GM12878 (cell line): Measurements from ENCODE around the gene CEACAM1. TPM values are rescaled to one million over a fixed set of nuclear protein-coding genes. Genes with fewer than 3 reads are reported as not detected.
A peak's percentile ranks its signal among the peaks of the same experiment; 100 is the strongest.

ENCODE experiments used
- ASH2L ChIP-seq: fragments of 300-600, 200-600 bp; sonication (generic); IDR thresholded peaks from 2 replicates; pipeline ENCODE4 v1.6.1; 2017; ENCODE audit warnings: low read depth, mild to moderate bottlenecking, borderline replicate concordance
- BCL11A ChIP-seq: IDR thresholded peaks from 2 replicates; pipeline ENCODE4 v1.6.1; 2011; ENCODE audit warnings: low read depth, low read length
- BRCA1 ChIP-seq: IDR thresholded peaks from 2 replicates; pipeline ENCODE4 v1.6.1; 2011; ENCODE audit warnings: low read depth, low read length, improper control_type of control experiment
- GATAD2B ChIP-seq: fragments of 450-650 bp; conservative IDR thresholded peaks from 2 replicates; pipeline ENCODE4 v1.6.1; 2017; ENCODE audit warnings: low read depth, mild to moderate bottlenecking, moderate library complexity
- MEF2B ChIP-seq: fragments of 450-650 bp; IDR thresholded peaks from 2 replicates; pipeline ENCODE4 v1.6.1; 2018; ENCODE audit warnings: mild to moderate bottlenecking, moderate library complexity; ENCODE audit not compliant: partially characterized antibody, poor library complexity, severe bottlenecking
- NR2F1 ChIP-seq: fragments of 450-650 bp; conservative IDR thresholded peaks from 2 replicates; pipeline ENCODE4 v1.6.1; 2017; ENCODE audit warnings: mild to moderate bottlenecking
- POU2F2 ChIP-seq: IDR thresholded peaks from 3 replicates; pipeline ENCODE4 v1.6.1; 2011; ENCODE audit warnings: low read depth, mild to moderate bottlenecking, low read length, borderline replicate concordance
- RUNX3 ChIP-seq: IDR thresholded peaks from 2 replicates; pipeline ENCODE4 v1.6.1; 2012; ENCODE audit warnings: low read length, inconsistent platforms
- SKIL ChIP-seq: fragments of 450-650 bp; IDR thresholded peaks from 2 replicates; pipeline ENCODE4 v1.6.1; 2017; ENCODE audit warnings: mild to moderate bottlenecking, low read depth, inconsistent platforms; ENCODE audit not compliant: poor library complexity, severe bottlenecking
- ZBTB4 ChIP-seq: fragments of 450-650 bp; formaldehyde crosslinking; IDR thresholded peaks from 2 replicates; pipeline ENCODE4 v1.4.0; 2022; ENCODE audit warnings: mild to moderate bottlenecking, moderate library complexity
- ZNF24 ChIP-seq: fragments of 450-650 bp; IDR thresholded peaks from 2 replicates; pipeline ENCODE4 v1.6.1; 2017; ENCODE audit warnings: antibody characterized with exemption, mild to moderate bottlenecking
- ZNF384 ChIP-seq: IDR thresholded peaks from 2 replicates; pipeline ENCODE4 v1.6.1; 2012; ENCODE audit warnings: low read depth, mild to moderate bottlenecking, low read length, improper control_type of control experiment, borderline replicate concordance
- ZNF592 ChIP-seq: fragments of 450-650 bp; IDR thresholded peaks from 2 replicates; pipeline ENCODE4 v1.6.1; 2017; ENCODE audit warnings: mild to moderate bottlenecking, moderate library complexity
- ZNF687 ChIP-seq: fragments of 450-650 bp; IDR thresholded peaks from 2 replicates; pipeline ENCODE4 v1.6.1; 2017; ENCODE audit warnings: mild to moderate bottlenecking, moderate library complexity
- polyA plus RNA-seq, 11 experiments: library from polyadenylated mRNA; depleted of rRNA in 4 of 11; unstranded in 6 of 11; stranded (reverse) in 5 of 11; fragments of >200 nt; fragmentation: Nextera tagmentation in 4 of 11; fragmentation: Illumina TruSeq in 1 of 11; extraction: Ambion mirVana in 4 of 11; extraction: Trizol in 1 of 11; gene quantifications; 1 replicate in 1 of 11; 2 replicates in 10 of 11; pipeline versions ENCODE4 v1.2.1 to v1.2.3, GENCODE V29; 2011 to 2016; ENCODE audit warnings: inconsistent platforms in 2 of 11, missing spikeins in 2 of 11, low read depth in 1 of 11
- total RNA-seq, 4 experiments: library from RNA; depleted of rRNA in 3 of 4; stranded (reverse); fragments of >200 nt in 3 of 4; fragmentation: Illumina TruSeq in 1 of 4; extraction: Trizol in 1 of 4; gene quantifications; 2 replicates each; pipeline versions ENCODE4 v1.2.1 to v1.2.3, GENCODE V29; 2013 to 2021

The CEACAM1 gene
- total and polyA plus RNA-seq, 10 of the 15 experiments (the other 5 are each of a cell fraction or from before 2014, with no cell fraction given) = 3.9 to 24.0 (median 6.5) TPM

GRCh38 chr19:42496460-42497133, 31.7 kb downstream of the CEACAM1 start (continued):
- TF ChIP-seq ZNF687 (peak; percentile 90), RUNX3 (peak; percentile 74), ZBTB4 (CRISPR knock-in tag) (0 out of 2 replicates have a peak, but pooled peaks have one; percentile 67), BRCA1 (no peak), ASH2L (no peak), POU2F2 (peak; percentile 37; the same call in 1 of the 3 replicates), ZNF384 (no peak), NR2F1 (peak; percentile 90), BCL11A (peak; percentile 56; the same call in 1 of the 2 replicates), MEF2B (peak; percentile 46), ZNF24 (no peak), GATAD2B (peak; percentile 44; the same call in 1 of the 2 replicates), SKIL (no peak), ZNF592 (peak; percentile 97)
